GM12891 (cell line): ENCODE data around the gene NELFB. TPM values are rescaled to one million over a fixed set of nuclear protein-coding genes. Genes with fewer than 3 reads are reported as not detected.

ENCODE experiments used
- DNase-seq: peaks from one replicate; pipeline ENCODE4 v3.0.0; 2011; ENCODE audit warnings: low spot score; ENCODE audit not compliant: insufficient read length
- FAIRE-seq: peaks from 2 replicates; lab custom pipeline; 2011; peaks lifted over from hg19 to GRCh38; lab: Jason Lieb, UNC
- PAX5 ChIP-seq: IDR thresholded peaks from 2 replicates; pipeline ENCODE4 v1.6.1; 2011; ENCODE audit warnings: low read length, moderate library complexity, mild to moderate bottlenecking; ENCODE audit not compliant: insufficient read depth, severe bottlenecking
- POLR2A ChIP-seq: IDR thresholded peaks from 2 replicates; pipeline ENCODE4 v1.6.1; 2011; ENCODE audit warnings: low read depth, low read length, control low read depth
- POLR2AphosphoS5 ChIP-seq: IDR thresholded peaks from 2 replicates; pipeline ENCODE4 v1.6.1; 2011; ENCODE audit warnings: low read depth, low read length, control low read depth
- POU2F2 ChIP-seq: IDR thresholded peaks from 2 replicates; pipeline ENCODE4 v1.6.1; 2011; ENCODE audit warnings: low read depth, mild to moderate bottlenecking, control low read depth, low read length, moderate library complexity
- SPI1 ChIP-seq: IDR thresholded peaks from 2 replicates; pipeline ENCODE4 v1.6.1; 2011; ENCODE audit warnings: low read depth, low read length, control low read depth
- TAF1 ChIP-seq: IDR thresholded peaks from 2 replicates; pipeline ENCODE4 v1.6.1; 2011; ENCODE audit warnings: low read depth, low read length, control low read depth
- polyA plus RNA-seq: library from polyadenylated mRNA; unstranded; fragments of >200 nt; gene quantifications from one replicate; pipeline ENCODE4 v1.2.1, GENCODE V29; 2012; ENCODE audit warnings: low read depth, missing spikeins, inconsistent platforms; ENCODE audit not compliant: missing spikeins

NELFB gene
- polyA plus RNA-seq = 30.7 TPM

GRCh38 chr9:137254624-137255447 lies at the start of gene NELFB:
Gene NELFB, plus strand, starts transcription at chr9:137255327.
- DNase-seq = peak; percentile 100
- peak; percentile 98 for FAIRE-seq
- peak; percentile 72 for TF ChIP-seq PAX5
- no peak for TF ChIP-seq POU2F2
- TF ChIP-seq TAF1 = no peak
- TF ChIP-seq POLR2AphosphoS5 = 0 out of 2 replicates have a peak, but pooled peaks have one; percentile 33
- no peak for TF ChIP-seq POLR2A

GRCh38 chr9:137206602-137207001 lies 48.5 kb upstream of the NELFB start:
- DNase-seq (no peak), FAIRE-seq (no peak)
- TF ChIP-seq TAF1 = no peak
- no peak for TF ChIP-seq POU2F2
- TF ChIP-seq PAX5 = no peak
- TF ChIP-seq POLR2AphosphoS5 = no peak
- TF ChIP-seq SPI1 = no peak
- no peak for TF ChIP-seq POLR2A

- no peak for DNase-seq
- no peak for FAIRE-seq
- TF ChIP-seq POLR2AphosphoS5 (no peak), POLR2A (no peak), SPI1 (no peak), TAF1 (no peak), PAX5 (no peak), POU2F2 (no peak)
Measured at GRCh38 chr9:137211532-137211931, 43.6 kb upstream of the NELFB start.

GRCh38 chr9:137212520-137212919 lies 42.6 kb upstream of the NELFB start:
- FAIRE-seq (no peak), DNase-seq (no peak)
- TF ChIP-seq PAX5 (no peak), POU2F2 (no peak), POLR2AphosphoS5 (no peak), POLR2A (no peak), SPI1 (no peak), TAF1 (no peak)

GRCh38 chr9:137213160-137214060 lies 41.7 kb upstream of the NELFB start:
- no peak for FAIRE-seq
- no peak for TF ChIP-seq POLR2AphosphoS5
- no peak for TF ChIP-seq POU2F2
- DNase-seq = no peak

- DNase-seq (no peak), FAIRE-seq (no peak)
- TF ChIP-seq SPI1 = no peak
- TF ChIP-seq TAF1 = no peak
- TF ChIP-seq POLR2AphosphoS5 = no peak
- no peak for TF ChIP-seq POU2F2
- TF ChIP-seq PAX5 = no peak
- TF ChIP-seq POLR2A = no peak
Measured at GRCh38 chr9:137214620-137215019, 40.5 kb upstream of the NELFB start.

GRCh38 chr9:137215196-137215986 lies 39.7 kb upstream of the NELFB start:
- TF ChIP-seq PAX5 (no peak), POU2F2 (no peak), TAF1 (no peak), SPI1 (no peak), POLR2AphosphoS5 (no peak), POLR2A (no peak)
- DNase-seq (no peak), FAIRE-seq (no peak)

- FAIRE-seq = no peak
- no peak for DNase-seq
- TF ChIP-seq POU2F2 = no peak
- no peak for TF ChIP-seq TAF1
- TF ChIP-seq PAX5 = no peak
- TF ChIP-seq SPI1 = no peak
- no peak for TF ChIP-seq POLR2A
- TF ChIP-seq POLR2AphosphoS5 = no peak
Measured at GRCh38 chr9:137216188-137216965, 38.8 kb upstream of the NELFB start.
